GM18858 (cell line): ENCODE results near the gene DOC2B.

Experiments
- ATAC-seq: cut with Tn5 transposase; IDR thresholded peaks from one replicate; pipeline ENCODE4 v1.9.1; 2021; ENCODE audit not compliant: unreplicated experiment

DOC2B gene

DNA sequence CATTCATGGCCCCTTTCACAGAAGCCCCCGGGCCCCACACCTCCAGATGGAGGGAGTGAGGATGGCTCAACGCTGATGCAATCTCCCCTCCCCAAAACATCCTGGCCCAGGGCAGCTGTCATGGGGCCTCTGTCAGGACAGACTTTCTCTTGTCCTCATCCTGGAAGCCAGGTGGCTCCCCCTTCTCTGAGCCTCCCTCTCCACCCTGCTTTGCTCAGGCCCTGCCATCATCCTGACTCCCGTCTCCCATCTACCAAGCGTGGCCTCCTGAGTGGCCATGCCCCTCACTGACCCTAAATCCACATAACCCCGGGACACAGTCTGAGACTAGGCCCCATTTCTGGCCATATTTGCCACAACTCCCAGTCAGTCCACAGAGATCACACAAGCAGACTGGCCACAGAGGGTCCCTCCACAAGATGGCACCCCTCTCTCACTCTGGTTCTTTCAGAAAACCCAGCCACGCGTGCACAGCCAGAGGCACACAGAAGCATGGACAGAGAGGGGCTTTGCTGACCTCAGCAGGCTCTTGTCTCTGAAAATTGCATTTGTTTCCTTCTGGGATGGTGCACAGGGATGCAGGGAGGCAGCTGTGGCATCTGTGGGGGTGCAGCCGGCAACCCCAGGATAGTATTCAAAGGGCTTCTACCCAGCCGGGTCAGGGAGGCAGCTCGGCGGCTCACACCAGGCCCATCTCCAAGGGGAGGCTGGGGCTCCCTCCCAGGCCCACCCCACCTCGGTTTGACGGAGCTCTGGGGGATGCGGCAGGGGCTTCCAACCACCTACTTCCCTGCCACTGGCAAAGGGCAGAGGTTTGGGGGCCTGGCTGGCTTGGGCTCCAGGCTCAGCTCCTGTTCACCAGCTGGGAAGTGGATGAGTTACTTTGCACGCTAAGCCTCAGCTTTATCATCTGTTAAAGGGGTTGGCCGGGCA is 16.9 kb downstream of the DOC2B start:
- no peak for ATAC-seq

DNA sequence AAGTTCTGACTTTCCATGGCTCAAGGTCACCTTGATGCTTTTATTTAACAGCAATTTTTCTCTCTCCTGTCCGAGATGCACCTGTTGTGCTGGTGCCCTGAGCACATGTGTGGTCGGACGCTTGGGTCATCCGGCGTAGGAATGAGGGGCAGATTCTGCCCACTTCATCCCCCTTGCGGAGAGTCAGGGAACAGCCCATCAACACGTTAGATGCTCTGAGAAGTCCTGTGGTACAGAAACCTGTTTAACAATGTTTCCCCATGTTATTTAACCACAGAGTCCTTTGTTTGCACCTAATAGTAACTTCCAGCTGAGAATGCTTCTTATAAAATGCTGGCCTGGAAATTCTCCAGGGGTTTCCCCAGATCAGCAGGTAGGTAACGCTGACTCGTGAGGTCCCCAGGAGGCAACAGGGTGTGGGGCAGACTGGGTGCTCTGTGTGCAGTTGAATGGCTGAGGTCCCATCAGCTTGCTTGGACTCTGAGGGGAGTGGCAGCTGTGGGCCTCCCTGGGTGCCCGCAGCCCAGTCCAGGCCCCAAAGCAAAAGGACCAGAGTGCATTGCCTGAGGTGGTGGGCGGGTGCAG is 17.8 kb downstream of the DOC2B start:
- no peak for ATAC-seq

- no peak for ATAC-seq
These were observed 18.8 kb downstream of the DOC2B start for GRCh38 chr17:162689-163088.

DNA sequence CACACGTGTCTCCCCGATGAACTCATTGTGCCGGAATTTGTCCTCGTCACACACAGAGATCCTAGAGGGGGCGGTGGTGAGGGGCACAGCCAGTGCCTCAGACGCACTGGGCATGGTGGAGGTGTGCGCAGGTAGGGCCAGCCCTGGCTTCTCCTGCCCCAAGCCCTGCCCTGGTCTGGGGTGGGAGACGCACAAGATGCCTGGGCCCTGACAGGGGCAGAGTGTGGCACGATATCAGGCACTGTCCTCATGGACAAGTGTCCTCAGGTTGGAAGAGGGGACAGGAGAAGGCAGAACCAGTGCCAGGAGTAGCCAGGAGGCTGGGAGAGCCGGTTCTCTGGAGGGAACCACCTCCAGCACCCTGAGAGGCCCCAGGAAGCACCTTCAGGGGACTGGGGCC is 20.0 kb downstream of the DOC2B start:
- no peak for ATAC-seq

- ATAC-seq: no peak
These were observed 21.1 kb downstream of the DOC2B start for GRCh38 chr17:160336-160735.

GRCh38 chr17:159609-160008 is 21.8 kb downstream of the DOC2B start:
- ATAC-seq: no peak

GRCh38 chr17:158379-158778 is 23.1 kb downstream of the DOC2B start:
- ATAC-seq: no peak

GRCh38 chr17:157901-158300 is 23.5 kb downstream of the DOC2B start:
- no peak for ATAC-seq

- no peak for ATAC-seq
These were observed 24.5 kb downstream of the DOC2B start for GRCh38 chr17:156946-157345.

DNA sequence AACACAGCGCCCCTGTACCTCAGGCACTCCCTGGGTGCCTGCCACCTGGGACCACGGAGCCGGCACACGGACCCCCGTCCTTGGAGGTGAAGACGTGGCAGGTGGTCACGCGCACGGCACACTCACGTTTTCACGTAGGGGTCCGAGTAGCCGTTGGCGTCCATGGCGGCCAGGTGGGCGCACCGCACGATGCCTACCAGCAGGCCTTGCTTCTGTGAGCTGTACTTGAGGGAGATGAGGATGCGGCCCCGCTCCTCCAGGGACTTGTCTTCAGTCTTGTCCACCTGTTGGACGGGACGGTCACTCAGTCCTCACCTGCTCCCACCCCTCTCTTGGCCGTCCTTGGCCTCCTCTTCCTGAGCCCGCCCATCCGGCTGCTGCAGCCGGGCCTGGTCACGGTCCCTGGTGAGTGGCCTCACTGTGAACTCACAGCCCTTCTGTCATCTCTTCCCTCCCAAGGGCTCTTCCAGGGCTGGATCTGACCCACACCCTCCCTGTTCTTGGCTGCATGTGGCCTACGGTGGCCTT is 25.3 kb downstream of the DOC2B start:
- no peak for ATAC-seq

- no peak for ATAC-seq
These were observed 25.9 kb downstream of the DOC2B start for GRCh38 chr17:155576-155975.

DNA sequence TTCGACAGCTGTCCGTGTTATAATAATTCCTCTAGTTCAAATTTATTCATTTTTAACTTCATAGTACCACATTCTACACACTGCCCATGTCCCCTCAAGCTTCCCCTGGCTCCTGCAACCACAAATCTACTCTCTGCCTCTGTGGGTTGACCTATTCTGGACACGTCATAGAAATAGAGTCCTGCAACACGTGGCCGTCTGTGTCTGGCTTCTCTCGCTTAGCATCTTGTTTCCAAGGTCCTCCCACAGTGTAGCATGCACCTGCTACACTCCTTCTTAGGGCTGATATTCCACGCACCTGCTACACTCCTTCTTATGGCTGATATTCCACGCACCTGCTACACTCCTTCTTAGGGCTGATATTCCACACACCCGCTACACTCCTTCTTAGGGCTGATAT is 27.6 kb downstream of the DOC2B start:
- ATAC-seq: no peak

DNA sequence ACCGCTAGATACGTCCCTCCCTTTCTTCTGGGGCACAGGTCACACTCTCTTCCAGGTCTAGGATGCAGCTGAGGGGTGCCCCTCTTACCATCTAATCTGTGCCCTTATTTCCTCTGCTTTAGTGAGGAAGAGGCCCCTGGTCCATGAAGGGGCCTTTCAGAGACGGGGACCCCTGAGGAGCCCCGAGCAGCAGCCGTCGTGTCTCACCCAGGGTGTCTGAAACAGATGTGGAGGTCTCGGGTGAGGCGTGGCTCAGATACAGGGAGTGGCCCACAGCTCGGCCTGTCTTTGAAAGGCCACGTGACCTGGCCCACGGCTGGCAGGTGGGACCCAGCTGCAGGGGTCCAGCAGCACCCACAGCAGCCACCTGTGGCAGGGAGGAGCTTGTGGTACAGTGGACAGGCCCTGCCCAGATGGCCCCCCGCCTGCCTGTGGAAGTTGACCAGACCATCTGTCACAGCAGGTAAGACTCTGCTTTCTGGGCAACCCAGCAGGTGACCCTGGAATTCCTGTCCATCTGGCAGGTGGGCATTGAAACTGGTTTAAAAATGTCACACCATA is 28.5 kb downstream of the DOC2B start:
- ATAC-seq: no peak

DNA sequence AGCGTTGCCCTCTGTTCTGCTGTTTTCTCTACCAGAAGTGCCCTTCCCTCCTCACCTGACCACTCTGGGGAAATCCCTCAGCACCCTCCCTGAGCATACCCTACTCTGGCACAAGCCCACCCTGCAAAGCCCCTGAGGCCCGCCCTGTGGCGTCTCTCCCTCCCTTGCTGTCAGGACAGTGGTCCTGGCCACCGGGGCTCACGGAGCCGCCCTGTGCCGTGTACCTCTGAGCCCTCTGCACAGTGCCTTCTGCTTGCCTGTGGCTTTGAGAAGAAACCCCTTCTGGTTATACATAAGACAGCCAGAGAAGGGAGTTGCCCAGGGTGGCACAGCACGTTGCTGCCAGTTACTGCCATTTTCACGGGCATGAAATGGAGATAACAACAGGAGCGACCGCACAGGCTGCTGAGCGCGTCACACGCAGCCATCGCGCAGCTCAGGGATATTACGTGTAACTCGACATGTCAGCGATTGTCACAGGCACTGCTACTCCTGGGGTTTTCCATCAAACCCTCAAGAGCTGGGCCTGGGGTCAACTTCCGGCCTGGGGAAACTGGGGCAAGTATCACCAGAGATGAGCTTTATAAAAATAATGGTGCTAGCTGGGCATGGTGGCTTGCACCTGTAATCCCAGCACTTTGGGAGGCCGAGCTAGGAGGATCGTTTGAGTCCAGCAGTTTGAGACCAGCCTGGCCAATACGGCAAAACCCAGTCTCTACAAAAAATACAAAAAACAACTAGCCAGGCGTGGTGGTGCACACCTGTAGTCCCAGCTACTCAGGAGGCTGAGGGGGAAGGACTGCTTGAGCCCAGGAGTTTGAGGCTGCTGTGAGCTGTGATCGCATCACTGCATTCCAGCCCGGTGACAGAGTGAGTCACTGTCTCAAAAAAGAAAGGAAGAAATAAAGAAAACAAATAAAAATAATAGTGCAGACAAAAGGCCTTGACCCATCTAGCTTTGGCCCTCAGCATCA is 29.3 kb downstream of the DOC2B start:
- no peak for ATAC-seq

DNA sequence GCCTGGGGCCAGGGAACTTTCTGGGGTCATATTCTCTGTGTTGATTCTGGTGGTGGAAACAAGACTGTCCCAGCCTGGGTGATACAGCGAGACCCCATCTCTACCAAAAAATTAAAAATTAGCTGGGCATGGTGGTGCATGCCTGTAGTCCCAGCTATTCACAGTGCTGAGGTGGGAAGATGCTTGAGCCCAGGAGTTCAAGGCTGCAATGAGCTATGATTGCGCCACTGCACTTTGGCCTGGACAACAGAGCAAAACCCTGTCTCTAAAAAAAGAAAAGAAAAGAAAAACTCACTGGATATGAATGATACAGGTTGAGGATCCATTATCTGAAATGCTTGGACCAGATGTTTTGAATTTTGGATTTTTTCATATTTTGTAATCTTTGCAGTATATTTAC is 30.4 kb downstream of the DOC2B start:
- ATAC-seq: no peak

GRCh38 chr17:149897-150584 is 31.4 kb downstream of the DOC2B start:
- no peak for ATAC-seq

GRCh38 chr17:149231-149630 is 32.2 kb downstream of the DOC2B start:
- ATAC-seq: no peak

- ATAC-seq: no peak
These were observed 32.7 kb downstream of the DOC2B start for GRCh38 chr17:148757-149156.

DNA sequence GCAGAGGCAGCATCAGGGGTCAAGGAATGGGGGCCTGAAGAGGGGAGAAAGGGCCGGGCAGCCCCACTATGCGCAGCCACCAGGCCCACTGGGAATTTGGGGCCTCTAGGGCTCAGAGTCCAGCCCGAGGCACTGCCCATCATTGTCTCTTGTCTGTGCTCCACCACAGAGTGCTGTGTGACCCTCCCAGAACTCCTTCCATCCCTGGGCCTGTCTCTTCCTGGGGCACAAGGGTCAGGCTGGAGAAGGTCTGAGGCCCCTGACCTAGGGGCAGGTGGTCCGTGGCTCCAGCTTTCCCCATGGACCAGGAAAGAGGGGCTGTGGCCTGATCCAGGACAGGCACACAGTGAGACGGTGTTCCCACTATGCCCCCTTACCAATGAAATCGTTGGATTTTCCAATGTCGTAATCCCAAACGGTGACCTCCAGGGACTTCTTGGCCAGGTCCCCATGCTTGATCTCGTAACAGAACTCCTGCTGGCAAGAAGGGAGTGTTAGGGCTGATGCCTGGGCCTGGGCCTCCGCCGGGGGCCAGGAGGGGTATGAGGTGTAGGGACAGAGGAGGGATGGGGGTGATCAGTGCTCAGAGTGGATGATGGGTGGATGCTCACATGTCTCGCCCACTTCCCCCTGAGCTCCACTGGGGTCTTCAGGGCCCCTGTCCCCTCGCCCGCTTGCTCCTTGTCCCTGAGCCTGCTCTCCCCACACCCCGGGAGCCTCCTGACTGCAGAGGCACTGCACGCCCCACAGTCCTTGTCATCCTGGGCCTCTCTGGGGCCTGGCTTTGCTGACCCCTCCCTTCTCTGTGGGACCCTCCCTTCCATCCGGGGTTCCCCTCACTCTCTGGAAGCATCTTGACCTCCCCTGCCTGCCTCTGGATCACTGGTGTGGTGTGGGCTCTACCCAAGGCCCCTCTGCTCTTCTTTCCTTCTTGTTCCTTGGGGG is 33.4 kb downstream of the DOC2B start:
- no peak for ATAC-seq
